HG03196 (cell line): ENCODE results near the gene GPR75.

ENCODE experiments used
- ATAC-seq: cut with Tn5 transposase; IDR thresholded peaks from one replicate; pipeline ENCODE4 v1.9.1; 2021; ENCODE audit not compliant: unreplicated experiment

GPR75 gene

GRCh38 chr2:53859206-53860181 is at the start of gene GPR75:
GPR75 (minus strand) TSS chr2:53859967; CDS start chr2:53854756, 5,211 bp downstream.
- ATAC-seq, result no peak

GRCh38 chr2:53907582-53907981 is 47.8 kb upstream of the GPR75 start:
- no peak for ATAC-seq

GRCh38 chr2:53905396-53905795 is 45.6 kb upstream of the GPR75 start:
- ATAC-seq, result no peak

- ATAC-seq, result no peak
These were observed 43.2 kb upstream of the GPR75 start for GRCh38 chr2:53903011-53903410.

GRCh38 chr2:53901192-53901591 is 41.4 kb upstream of the GPR75 start:
- no peak for ATAC-seq

- ATAC-seq, result no peak
These were observed 37.1 kb upstream of the GPR75 start for GRCh38 chr2:53896864-53897263.

GRCh38 chr2:53886406-53887280 is 26.9 kb upstream of the GPR75 start:
- ATAC-seq, result peak; percentile 52

- no peak for ATAC-seq
These were observed 25.1 kb upstream of the GPR75 start for GRCh38 chr2:53884883-53885282.

- ATAC-seq, result no peak
These were observed 22.2 kb upstream of the GPR75 start for GRCh38 chr2:53881986-53882385.

- no peak for ATAC-seq
These were observed 21.6 kb upstream of the GPR75 start for GRCh38 chr2:53881360-53881759.

GRCh38 chr2:53880756-53881155 is 21.0 kb upstream of the GPR75 start:
- no peak for ATAC-seq

GRCh38 chr2:53877556-53877955 is 17.8 kb upstream of the GPR75 start:
- no peak for ATAC-seq

GRCh38 chr2:53877112-53877511 is 17.3 kb upstream of the GPR75 start:
- no peak for ATAC-seq

GRCh38 chr2:53874401-53874950 is 14.7 kb upstream of the GPR75 start:
- ATAC-seq, result no peak

GRCh38 chr2:53867773-53868172 is 8.0 kb upstream of the GPR75 start:
- ATAC-seq, result no peak

GRCh38 chr2:53867169-53867568 is 7.4 kb upstream of the GPR75 start:
- ATAC-seq, result no peak

GRCh38 chr2:53865962-53866361 is 6.2 kb upstream of the GPR75 start:
- no peak for ATAC-seq

GRCh38 chr2:53865264-53865663 is 5.5 kb upstream of the GPR75 start:
- ATAC-seq, result no peak

- no peak for ATAC-seq
These were observed 3.9 kb upstream of the GPR75 start for GRCh38 chr2:53863538-53864227.

GRCh38 chr2:53861824-53862223 is 2.1 kb upstream of the GPR75 start:
- no peak for ATAC-seq

GRCh38 chr2:53856272-53856671 is 3.5 kb downstream of the GPR75 start:
- no peak for ATAC-seq
